Body of pancreas (tissue), 4 donors: Measurements from ENCODE around the gene WNT6.

Experiments used
- CTCF ChIP-seq, 7 experiments: fragments of 450-650 bp in 4 of 7; fragments of 200-600 bp in 3 of 7; sonication (generic) in 3 of 7; IDR thresholded peaks; one replicate each; pipeline ENCODE4 v1.5.1; 2016 to 2019; ENCODE audit warnings: antibody characterized with exemption in 7 of 7
- POLR2A ChIP-seq, 3 donors: fragments of 450-650 bp; IDR thresholded peaks; one replicate each; pipeline ENCODE4 v1.6.1; 2016; ENCODE audit warnings: antibody characterized with exemption in 3 of 3, mild to moderate bottlenecking in 2 of 3

GRCh38 chr2:218882461-218882816 lies 22.8 kb downstream of the WNT6 start:
- TF ChIP-seq CTCF (IDR thresholded peaks at IDR 0.05) (no peak), POLR2A (IDR thresholded peaks at IDR 0.05) (no peak)
